HG03342 (cell line): ENCODE results near the gene EIF3F.
"Not testable (repeated sequence)": the region's sequence is repeated elsewhere in the genome, so short reads cannot be mapped to it uniquely, and the experiment has no call there.

Experiments used
- ATAC-seq: cut with Tn5 transposase; IDR thresholded peaks from one replicate; pipeline ENCODE4 v1.9.1; 2021; ENCODE audit warnings: mild to moderate bottlenecking, moderate library complexity; ENCODE audit not compliant: unreplicated experiment

The EIF3F gene

GRCh38 chr11:7987560-7987883 lies 385 bp downstream of the EIF3F start:
- ATAC-seq, result not testable (repeated sequence)

GRCh38 chr11:7994581-7995278 lies 7.6 kb downstream of the EIF3F start:
- no peak for ATAC-seq

GRCh38 chr11:7999795-8000194 lies 12.7 kb downstream of the EIF3F start:
- ATAC-seq, result no peak

GRCh38 chr11:8000390-8000789 lies 13.3 kb downstream of the EIF3F start:
- no peak for ATAC-seq

GRCh38 chr11:8002676-8003075 lies 15.5 kb downstream of the EIF3F start:
- ATAC-seq, result no peak

GRCh38 chr11:8003187-8003586 lies 16.1 kb downstream of the EIF3F start:
- ATAC-seq, result no peak

- ATAC-seq, result no peak
Measured at GRCh38 chr11:8004008-8004407, 16.9 kb downstream of the EIF3F start.

- ATAC-seq, result no peak
Measured at GRCh38 chr11:8005556-8005955, 18.4 kb downstream of the EIF3F start.

- peak; percentile 74 for ATAC-seq
Measured at GRCh38 chr11:8006349-8006977, 19.3 kb downstream of the EIF3F start.

- no peak for ATAC-seq
Measured at GRCh38 chr11:8008212-8008611, 21.1 kb downstream of the EIF3F start.

- no peak for ATAC-seq
Measured at GRCh38 chr11:8009856-8010255, 22.7 kb downstream of the EIF3F start.

- ATAC-seq, result no peak
Measured at GRCh38 chr11:8011371-8011770, 24.2 kb downstream of the EIF3F start.

GRCh38 chr11:8011981-8012444 lies 24.9 kb downstream of the EIF3F start:
- ATAC-seq, result no peak

GRCh38 chr11:8013833-8014232 lies 26.7 kb downstream of the EIF3F start:
- no peak for ATAC-seq

- no peak for ATAC-seq
Measured at GRCh38 chr11:8015753-8016239, 28.7 kb downstream of the EIF3F start.

- no peak for ATAC-seq
Measured at GRCh38 chr11:8016440-8016839, 29.3 kb downstream of the EIF3F start.

GRCh38 chr11:8017071-8017470 lies 29.9 kb downstream of the EIF3F start:
- ATAC-seq, result no peak

GRCh38 chr11:8017894-8018483 lies 30.9 kb downstream of the EIF3F start:
- ATAC-seq, result no peak

GRCh38 chr11:8018484-8019313 lies 31.6 kb downstream of the EIF3F start:
- ATAC-seq, result no peak

- ATAC-seq, result no peak
Measured at GRCh38 chr11:8019314-8020243, 32.4 kb downstream of the EIF3F start.
